ENCODE results near the gene NHERF2.

GRCh38 chr16:1978476-1979120 is 48.1 kb upstream of the NHERF2 start:
- no peak for TF ChIP-seq GATA3 (IDR thresholded peaks at IDR 0.05; ENCODE audit: low read depth, low read length)
- no peak for TF ChIP-seq GATA2 (IDR thresholded peaks at IDR 0.05; ENCODE audit: low read depth, low read length)

Measured in SH-SY5Y (cell line).